Measurements from ENCODE around the gene TLCD1. TPM values are rescaled to one million over a fixed set of nuclear protein-coding genes. Genes with fewer than 3 reads are reported as not detected.

TLCD1 gene
- total and polyA plus RNA-seq, 2 donors (not counting 1 experiment from before 2014, with no cell fraction given): 0.49 to 3.1 TPM

GRCh38 chr17:28747051-28747691 is 21.1 kb upstream of the TLCD1 start:
- WGBS (ENCODE audit: insufficient coverage): 79% methylated on average over 6 of the region's 7 CpGs
- H3K27ac ChIP-seq (ENCODE audit: low read length in 2 of 2): peak overlapping the region; percentile 7 to 100

More at GRCh38 chr17:28747051-28747691, 21.1 kb upstream of the TLCD1 start:
- no peak overlapping the region for H3K4me3 ChIP-seq (ENCODE audit: control extremely low read depth in 1 of 5, extremely low read depth in 1 of 5, insufficient read depth in 1 of 5, low read depth in 2 of 5, low read length in 4 of 5)
- H4K20me1 ChIP-seq (ENCODE audit: control insufficient read depth, insufficient read depth, low read length, poor library complexity, severe bottlenecking): peaks cover 78% of the 10 kb centered on the region
- no peaks in the 10 kb centered on the region for H3K9me3 Mint-ChIP-seq (ENCODE audit: insufficient read depth)
- ChIA-PET POLR2A (interaction anchor here (0.6 to 16.2 kb wide), 4 partner anchors 18 to 213 kb away, joined by 3 to 511 read pairs (median 6); partner anchors contain the start of genes NEK8, RPL23A and TLCD1), CTCF (interaction anchor here (0.8 to 18.9 kb wide), 6 partner anchors 8 to 166 kb away, joined by 3 to 1020 read pairs (median 3); partner anchors contain the start of genes NEK8, RPL23A and TLCD1)
- no peak overlapping the region for H3K9ac ChIP-seq (ENCODE audit: low read length)
- no peaks in the 10 kb centered on the region for H3K27me3 Mint-ChIP-seq
- H3K9me3 ChIP-seq (ENCODE audit: control extremely low read depth in 1 of 3, control insufficient read depth in 2 of 3, insufficient read depth in 1 of 3, low read length in 2 of 3): peaks cover 0 to 5% (median 0%) of the 10 kb centered on the region in 3 donors
- DNase-seq (peak; percentile 20), ATAC-seq (ENCODE audit: low read depth) (no peak)
- H3K4me1 Mint-ChIP-seq: peaks cover 51% of the 10 kb centered on the region
- H3K4me1 ChIP-seq (ENCODE audit: control insufficient read depth in 2 of 2, insufficient read depth in 2 of 2, low read length in 2 of 2): peaks cover 49 to 54% of the 10 kb centered on the region in 2 donors
- peaks cover 69% of the 10 kb centered on the region for H3K79me2 ChIP-seq (ENCODE audit: control insufficient read depth, insufficient read depth, low read length)
- peak overlapping the region; percentile 88 for H3K4me2 ChIP-seq (replicated peaks; ENCODE audit: low read depth, low read length, poor library complexity, severe bottlenecking)
- no peak overlapping the region for H2AFZ ChIP-seq (ENCODE audit: insufficient read depth, low read depth, low read length, poor library complexity, severe bottlenecking)
- TF ChIP-seq CTCF (IDR thresholded peaks at IDR 0.05): no peak
- no peak for TF ChIP-seq EZH2 (IDR thresholded peaks at IDR 0.05; ENCODE audit: borderline replicate concordance, insufficient read depth, low read depth, low read length, poor library complexity, severe bottlenecking)
- H3K27ac Mint-ChIP-seq: peak overlapping the region; percentile 93
- peaks cover 0 to 60% of the 10 kb centered on the region in 2 experiments for H3K36me3 ChIP-seq (replicated peaks in 1 of 2; ENCODE audit: control extremely low read depth in 1 of 2, control insufficient read depth in 1 of 2, extremely low read depth in 1 of 2, insufficient read depth in 2 of 2, low read length in 1 of 2)
- H3K4me3 Mint-ChIP-seq: no peak overlapping the region
- no peaks in the 10 kb centered on the region for H3K27me3 ChIP-seq (replicated peaks in 1 of 4; ENCODE audit: control extremely low read depth in 1 of 4, control insufficient read depth in 3 of 4, insufficient read depth in 4 of 4, low read length in 3 of 4)
- intact Hi-C loops (cut with micrococcal nuclease): no loop called here
